Ectodermal cell (in vitro differentiated cells): Measurements from ENCODE around the gene ZNF778.

Source experiments
- H3K27ac ChIP-seq: 2 replicates; pipeline ENCODE4 v1.7.0; 2013; ENCODE audit warnings: mild to moderate bottlenecking, low read depth, low read length; ENCODE audit not compliant: insufficient read depth, poor library complexity, severe bottlenecking
- H3K27me3 ChIP-seq: 2 replicates; pipeline ENCODE4 v1.7.0; 2013; ENCODE audit warnings: mild to moderate bottlenecking, low read length; ENCODE audit not compliant: insufficient read depth, control insufficient read depth, poor library complexity, severe bottlenecking
- H3K36me3 ChIP-seq: one replicate; pipeline ENCODE4 v1.7.0; 2013; ENCODE audit warnings: low read length; ENCODE audit not compliant: control insufficient read depth, insufficient read depth
- H3K4me1 ChIP-seq: one replicate; pipeline ENCODE4 v1.7.0; 2013; ENCODE audit warnings: low read length; ENCODE audit not compliant: control insufficient read depth, insufficient read depth
- H3K4me3 ChIP-seq: 2 replicates; pipeline ENCODE4 v1.7.0; 2013; ENCODE audit warnings: low read depth, low read length, control low read depth; ENCODE audit not compliant: insufficient read depth
- H3K9me3 ChIP-seq: 2 replicates; pipeline ENCODE4 v1.7.0; 2013; ENCODE audit warnings: mild to moderate bottlenecking, low read length, moderate library complexity; ENCODE audit not compliant: control insufficient read depth
- WGBS, 2 experiments: methylation state at CpG; one replicate each; pipeline ENCODE4 v1.1.7; 2013; ENCODE audit warnings: missing lambda C conversion rate in 2 of 2; 5-methylcytosine and 5-hydroxymethylcytosine counted together

Gene ZNF778

GRCh38 chr16:89174055-89174827 lies 43.3 kb upstream of the ZNF778 start:
- H3K4me1 ChIP-seq = peaks cover 33% of the 10 kb centered on the region
- no peak overlapping the region for H3K4me3 ChIP-seq
- H3K9me3 ChIP-seq = no peaks in the 10 kb centered on the region
- H3K27me3 ChIP-seq = peaks cover 26% of the 10 kb centered on the region
- H3K36me3 ChIP-seq = no peaks in the 10 kb centered on the region
- H3K27ac ChIP-seq = no peak overlapping the region
- WGBS, 2 experiments = 84 to 86% methylated on average over 23 of the region's 23 CpGs

DNA sequence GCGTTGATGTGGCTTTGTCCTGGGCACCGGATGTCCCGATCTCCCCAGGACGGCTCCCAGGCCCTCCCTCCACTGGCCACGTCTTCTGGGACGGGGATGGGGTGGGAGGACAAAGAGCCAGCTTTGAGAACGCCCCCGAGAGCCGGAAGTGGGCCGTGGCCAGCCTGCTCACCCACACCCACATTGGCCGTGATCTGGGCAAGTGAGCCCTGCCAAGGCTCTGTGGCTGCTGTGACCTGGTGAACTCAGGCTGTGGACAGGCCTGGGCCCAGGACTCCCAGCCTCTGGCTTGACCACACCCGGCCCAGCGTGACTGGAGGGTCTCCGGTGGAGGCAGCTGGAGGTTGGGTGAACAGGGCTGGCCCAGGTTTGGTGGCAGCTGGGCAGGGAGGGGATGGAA lies 42.6 kb upstream of the ZNF778 start:
- H3K36me3 ChIP-seq = no peaks in the 10 kb centered on the region
- peaks cover 19% of the 10 kb centered on the region for H3K27me3 ChIP-seq
- no peaks in the 10 kb centered on the region for H3K9me3 ChIP-seq
- H3K27ac ChIP-seq = no peak overlapping the region
- 92 to 95% methylated on average over 14 of the region's 14 CpGs for WGBS, 2 experiments
- no peak overlapping the region for H3K4me3 ChIP-seq
- H3K4me1 ChIP-seq = peaks cover 33% of the 10 kb centered on the region

DNA sequence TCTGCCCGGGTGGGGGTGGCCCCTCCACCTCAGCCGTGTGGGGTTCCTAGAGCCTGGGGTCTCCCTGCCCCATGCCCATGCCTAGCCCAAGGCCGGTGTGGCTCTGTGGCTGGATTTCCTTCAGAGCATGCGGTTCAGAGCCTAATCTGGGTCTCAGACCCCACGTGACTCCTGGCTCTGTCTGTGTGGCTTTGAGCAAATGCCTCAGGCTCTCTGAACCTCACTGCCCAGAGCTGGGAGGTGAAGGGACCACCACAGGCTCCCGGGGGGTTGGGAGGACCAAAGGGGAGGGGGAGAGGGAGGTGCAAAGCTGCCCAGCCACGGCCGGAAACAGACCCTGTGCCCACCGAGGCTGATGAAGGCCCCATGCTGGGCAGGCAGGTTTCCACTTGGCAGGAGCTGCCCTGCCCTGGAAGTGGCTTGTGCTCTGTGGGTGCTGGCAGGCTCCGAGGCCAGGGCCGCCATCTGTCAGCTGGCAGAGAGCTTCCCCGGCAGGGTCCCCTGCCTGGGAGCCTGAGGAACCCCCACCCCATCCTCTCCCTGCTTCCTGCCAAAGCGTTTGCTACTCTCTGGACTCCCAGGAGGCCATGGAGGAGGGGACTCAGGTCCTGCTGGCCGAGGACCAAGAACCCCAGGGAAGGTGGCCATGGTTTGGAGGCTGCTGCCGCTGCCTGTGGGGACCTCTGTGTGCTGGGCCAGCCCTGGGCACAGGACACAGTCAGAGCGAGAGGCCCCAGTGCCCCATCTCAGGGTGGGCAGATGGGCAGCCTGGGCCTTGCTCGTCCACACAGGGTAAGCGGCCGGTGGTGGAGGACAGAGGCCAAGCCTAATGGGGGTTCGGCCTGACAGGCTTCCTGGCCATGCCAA lies 42.0 kb upstream of the ZNF778 start:
- Histone ChIP-seq H3K9me3 (no peaks in the 10 kb centered on the region), H3K4me3 (no peak overlapping the region), H3K36me3 (no peaks in the 10 kb centered on the region), H3K27me3 (peaks cover 13% of the 10 kb centered on the region), H3K4me1 (peaks cover 33% of the 10 kb centered on the region), H3K27ac (no peak overlapping the region)
- WGBS, 2 experiments = 86 to 88% methylated on average over 20 of the region's 20 CpGs

DNA sequence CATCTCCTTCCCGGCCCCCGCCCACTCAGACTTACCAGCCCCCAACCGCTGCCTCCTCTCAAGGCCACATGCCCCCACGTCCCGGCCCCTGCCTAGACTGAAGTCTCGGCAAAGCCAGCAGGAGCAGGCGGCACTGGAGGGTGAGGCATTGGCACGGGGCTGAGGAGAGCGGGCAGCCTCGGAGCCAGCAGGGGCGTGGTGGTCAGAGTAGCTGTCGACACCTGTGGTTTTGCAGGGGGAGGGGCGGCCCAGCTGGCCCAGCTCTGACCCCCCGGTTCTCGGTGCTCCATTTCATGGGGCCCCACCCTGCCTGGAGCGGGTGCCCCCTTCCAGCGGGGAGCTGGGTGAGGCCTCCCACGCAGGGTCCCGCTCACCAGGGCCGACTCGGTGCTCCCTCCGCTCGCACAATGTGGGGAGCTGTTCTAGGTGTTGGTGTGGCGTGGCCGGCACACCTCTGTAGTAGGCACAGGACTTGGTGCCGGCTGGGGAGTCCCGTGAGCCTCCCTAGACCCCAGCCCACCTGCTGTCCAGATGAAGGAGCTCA lies 41.3 kb upstream of the ZNF778 start:
- Histone ChIP-seq H3K36me3 (no peaks in the 10 kb centered on the region), H3K4me1 (peaks cover 33% of the 10 kb centered on the region), H3K27ac (no peak overlapping the region), H3K4me3 (no peak overlapping the region), H3K27me3 (peaks cover 6% of the 10 kb centered on the region), H3K9me3 (no peaks in the 10 kb centered on the region)
- WGBS, 2 experiments = 91 to 92% methylated on average over 27 of the region's 27 CpGs

DNA sequence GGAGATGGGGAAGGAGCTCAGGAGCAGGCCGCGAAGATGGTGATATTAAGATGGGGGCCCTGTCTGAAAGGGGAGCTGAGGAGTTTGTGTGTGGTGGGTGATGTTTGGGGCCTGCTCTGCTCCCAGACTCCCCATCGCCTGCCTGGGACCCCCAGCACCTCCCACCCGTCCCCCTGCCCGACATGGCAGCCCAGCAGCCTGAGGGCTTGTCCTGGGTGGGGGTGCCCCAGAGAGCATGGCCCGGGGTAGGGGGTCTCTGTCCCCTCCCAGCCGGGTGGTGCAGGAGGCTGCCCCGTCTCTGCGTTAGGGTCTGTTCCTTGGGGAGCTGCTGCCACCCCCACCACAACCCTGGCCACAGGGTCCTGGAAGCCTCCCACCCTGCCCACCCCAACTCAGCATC lies 40.8 kb upstream of the ZNF778 start:
- 94% methylated on average over 9 of the region's 9 CpGs for WGBS, 2 experiments
- no peaks in the 10 kb centered on the region for H3K36me3 ChIP-seq
- no peak overlapping the region for H3K27ac ChIP-seq
- H3K9me3 ChIP-seq = no peaks in the 10 kb centered on the region
- peaks cover 5% of the 10 kb centered on the region for H3K27me3 ChIP-seq
- H3K4me1 ChIP-seq = peaks cover 30% of the 10 kb centered on the region
- no peak overlapping the region for H3K4me3 ChIP-seq

- H3K36me3 ChIP-seq = no peaks in the 10 kb centered on the region
- H3K27ac ChIP-seq = no peak overlapping the region
- no peaks in the 10 kb centered on the region for H3K9me3 ChIP-seq
- H3K4me3 ChIP-seq = no peak overlapping the region
- H3K4me1 ChIP-seq = peaks cover 23% of the 10 kb centered on the region
- WGBS, 2 experiments = 92 to 93% methylated on average over 12 of the region's 12 CpGs
- no peaks in the 10 kb centered on the region for H3K27me3 ChIP-seq
Observed at GRCh38 chr16:89177501-89177900, 40.0 kb upstream of the ZNF778 start.

DNA sequence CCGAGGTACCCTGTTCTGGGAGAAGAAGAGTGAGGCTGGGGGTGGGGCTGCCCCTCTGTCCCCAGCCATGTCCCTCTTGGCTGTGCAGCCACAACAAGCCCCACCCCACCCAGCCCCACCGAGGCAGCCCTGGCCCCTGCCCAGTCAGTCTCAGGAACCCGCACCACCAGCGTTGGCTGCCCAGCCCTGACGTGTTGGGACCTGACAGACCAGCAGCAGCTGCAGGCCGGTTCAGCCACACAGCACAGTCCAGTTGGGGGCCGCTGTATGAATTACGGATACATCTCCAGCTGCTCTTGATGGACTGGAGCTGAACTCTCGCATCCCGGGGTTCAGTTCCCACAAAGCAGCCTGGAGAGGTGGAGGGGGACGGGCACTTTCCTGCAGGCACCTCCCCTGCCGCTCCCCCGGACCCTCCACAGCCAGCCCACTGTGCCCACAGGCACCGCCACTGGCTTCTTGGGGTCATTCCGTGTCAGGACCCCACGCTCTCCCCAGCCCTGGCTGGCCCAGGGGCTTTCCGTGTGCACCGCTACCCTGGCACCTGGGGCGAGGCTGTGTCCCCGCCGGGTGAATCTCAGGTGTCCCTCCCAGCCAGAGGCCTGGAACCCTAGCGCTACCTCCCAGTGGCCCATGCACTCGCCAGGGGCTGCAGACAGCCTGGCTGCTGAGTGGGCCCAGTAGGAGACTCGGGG lies 38.9 kb upstream of the ZNF778 start:
- 90 to 92% methylated on average over 24 of the region's 24 CpGs for WGBS, 2 experiments
- Histone ChIP-seq H3K9me3 (no peaks in the 10 kb centered on the region), H3K4me1 (peaks cover 12% of the 10 kb centered on the region), H3K27ac (no peak overlapping the region), H3K4me3 (no peak overlapping the region), H3K36me3 (no peaks in the 10 kb centered on the region), H3K27me3 (no peaks in the 10 kb centered on the region)

- 91% methylated on average over 19 of the region's 19 CpGs for WGBS, 2 experiments
Observed at GRCh38 chr16:89179148-89179484, 38.4 kb upstream of the ZNF778 start.

DNA sequence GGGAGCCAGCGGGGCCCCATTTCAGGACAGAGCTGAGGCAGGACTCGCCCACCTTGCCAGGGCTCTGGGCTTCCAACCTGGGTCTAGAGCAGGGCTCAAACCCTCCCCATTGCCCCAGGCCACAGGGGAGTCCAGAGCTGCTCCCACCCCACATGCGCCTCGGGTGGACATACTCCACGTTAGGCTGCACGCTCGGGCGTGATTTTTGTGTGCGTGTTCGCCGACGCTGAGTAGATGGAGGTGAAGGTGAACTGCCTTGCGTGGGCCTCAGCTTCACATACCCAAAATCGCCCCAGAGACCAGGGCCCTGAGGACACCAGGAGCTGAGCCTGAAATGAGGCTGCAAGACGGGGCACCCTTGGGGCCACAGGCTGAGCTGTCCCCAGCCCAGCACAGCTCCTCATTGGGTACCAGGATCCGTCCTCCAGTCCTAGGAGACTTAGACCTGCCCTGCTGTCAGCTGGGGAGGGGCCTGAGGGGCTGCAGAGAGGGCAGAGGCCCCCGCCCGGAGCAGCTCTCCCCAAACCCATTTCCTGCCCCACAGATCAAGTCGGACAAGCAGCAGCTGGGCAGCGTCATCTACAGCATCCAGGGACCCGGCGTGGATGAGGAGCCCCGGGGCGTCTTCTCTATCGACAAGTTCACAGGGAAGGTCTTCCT lies 37.7 kb upstream of the ZNF778 start:
- Histone ChIP-seq H3K27me3 (no peaks in the 10 kb centered on the region), H3K4me3 (no peak overlapping the region), H3K4me1 (peaks cover under 1% of the 10 kb centered on the region), H3K36me3 (no peaks in the 10 kb centered on the region), H3K27ac (no peak overlapping the region), H3K9me3 (no peaks in the 10 kb centered on the region)
- 92 to 94% methylated on average over 25 of the region's 25 CpGs for WGBS, 2 experiments

More at GRCh38 chr16:89179148-89179484, 38.4 kb upstream of the ZNF778 start:
- H3K4me3 ChIP-seq = no peak overlapping the region
- no peak overlapping the region for H3K27ac ChIP-seq
- no peaks in the 10 kb centered on the region for H3K36me3 ChIP-seq
- H3K9me3 ChIP-seq = no peaks in the 10 kb centered on the region
- peaks cover 7% of the 10 kb centered on the region for H3K4me1 ChIP-seq
- H3K27me3 ChIP-seq = no peaks in the 10 kb centered on the region
